HEK293T (cell line): ENCODE measurements around the gene GOLIM4.

ENCODE experiments used
- ARNT ChIP-seq: fragments of 450-650 bp; IDR thresholded peaks from 2 replicates; pipeline ENCODE4 v1.6.1; 2017; ENCODE audit warnings: mild to moderate bottlenecking
- BHLHE40 ChIP-seq: fragments of 450-650 bp; IDR thresholded peaks from 2 replicates; pipeline ENCODE4 v1.6.1; 2016; ENCODE audit warnings: mild to moderate bottlenecking, moderate library complexity, borderline replicate concordance
- ELF4 ChIP-seq: fragments of 450-650 bp; IDR thresholded peaks from 2 replicates; pipeline ENCODE4 v1.6.1; 2017; ENCODE audit warnings: antibody characterized with exemption
- FOXK2 ChIP-seq: fragments of 450-650 bp; IDR thresholded peaks from 2 replicates; pipeline ENCODE4 v1.6.1; 2016; ENCODE audit warnings: mild to moderate bottlenecking
- FOXM1 ChIP-seq: fragments of 450-650 bp; IDR thresholded peaks from 2 replicates; pipeline ENCODE4 v1.6.1; 2017; ENCODE audit warnings: mild to moderate bottlenecking, borderline replicate concordance
- HDGF ChIP-seq: fragments of 450-650 bp; IDR thresholded peaks from 2 replicates; pipeline ENCODE4 v1.6.1; 2017; ENCODE audit warnings: antibody characterized with exemption, borderline replicate concordance
- LEF1 ChIP-seq: fragments of 450-650 bp; IDR thresholded peaks from 2 replicates; pipeline ENCODE4 v1.6.1; 2017; ENCODE audit warnings: mild to moderate bottlenecking, borderline replicate concordance
- NFRKB ChIP-seq: fragments of 450-650 bp; IDR thresholded peaks from 2 replicates; pipeline ENCODE4 v1.6.1; 2016; ENCODE audit warnings: mild to moderate bottlenecking, moderate library complexity
- PKNOX1 ChIP-seq: fragments of 450-650 bp; IDR thresholded peaks from 2 replicates; pipeline ENCODE4 v1.6.1; 2016
- SP1 ChIP-seq: fragments of 450-650 bp; IDR thresholded peaks from 2 replicates; pipeline ENCODE4 v1.6.1; 2017
- SUZ12 ChIP-seq: fragments of 450-650 bp; IDR thresholded peaks from 2 replicates; pipeline ENCODE4 v1.6.1; 2016; ENCODE audit warnings: mild to moderate bottlenecking
- TARDBP ChIP-seq: fragments of 450-650 bp; IDR thresholded peaks from 2 replicates; pipeline ENCODE4 v1.6.1; 2016

- TF ChIP-seq NFRKB (no peak), FOXM1 (no peak), BHLHE40 (no peak), LEF1 (no peak), HDGF (no peak), SUZ12 (no peak), SP1 (no peak), TARDBP (no peak), FOXK2 (no peak), ELF4 (no peak), PKNOX1 (no peak), ARNT (no peak)
Measured at GRCh38 chr3:168071591-168072322, 24.0 kb downstream of the GOLIM4 start.
